SU-DHL-6 (cell line): ENCODE results near the gene NMU.

Source experiments
- CTCF ChIP-seq: fragments of 200-600 bp; sonication (generic); IDR thresholded peaks from one replicate; pipeline ENCODE4 v1.5.1; 2017; ENCODE audit warnings: antibody characterized with exemption, mild to moderate bottlenecking, low read length, moderate library complexity; ENCODE audit not compliant: insufficient read depth, poor library complexity, severe bottlenecking
- EZH2phosphoT487 ChIP-seq: fragments of 200-600 bp; sonication (generic), shearing (Covaris generic); conservative IDR thresholded peaks from 2 replicates; pipeline ENCODE4 v1.6.1; 2018; ENCODE audit warnings: mild to moderate bottlenecking, antibody characterized with exemption, low read length, moderate library complexity, mixed read lengths

GRCh38 chr4:55635282-55635681 lies 816 bp downstream of the NMU start:
- TF ChIP-seq CTCF = no peak
- no peak for TF ChIP-seq EZH2phosphoT487
